ENCODE measurements around the gene BTG4. TPM values are rescaled to one million over a fixed set of nuclear protein-coding genes. Genes with fewer than 3 reads are reported as not detected.

BTG4 gene
- total RNA-seq, 1 donor from 2014 or later, result 0.38 TPM

DNA sequence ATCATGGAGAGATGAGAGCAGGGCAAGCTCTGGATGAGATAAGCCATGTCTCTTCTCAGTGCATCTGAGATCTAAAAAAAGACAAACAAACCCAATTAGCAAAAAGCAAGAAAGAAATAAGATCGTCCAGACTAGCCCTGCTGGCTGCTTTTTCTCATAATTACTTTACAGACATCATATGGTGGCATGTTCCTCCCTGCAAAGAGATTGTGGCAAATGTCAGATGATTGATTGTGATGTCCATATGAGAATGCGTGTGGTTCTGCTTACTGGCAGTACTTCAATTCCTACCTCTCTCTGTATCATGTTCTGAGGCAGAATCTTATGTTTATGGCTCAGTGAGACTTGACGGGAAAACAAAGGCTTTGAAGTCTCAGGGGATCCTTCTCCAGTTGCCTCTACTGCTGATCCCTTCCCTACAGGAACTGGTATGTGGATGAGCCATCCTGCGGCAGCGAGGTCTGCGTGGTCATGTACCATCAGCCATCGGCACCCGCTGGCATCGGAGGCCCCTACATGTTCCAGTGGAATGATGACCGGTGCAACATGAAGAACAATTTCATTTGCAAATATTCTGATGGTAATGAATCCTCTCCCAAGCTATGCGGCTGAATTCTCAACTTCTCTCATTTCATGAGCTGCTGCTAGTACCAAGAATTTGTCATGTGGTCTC lies 37.1 kb upstream of the BTG4 start:
- Histone ChIP-seq H3K36me3 (peaks cover 12% of the 10 kb centered on the region), H3K9me3 (no peaks in the 10 kb centered on the region), H3K27ac (no peak overlapping the region), H3K4me3 (no peak overlapping the region), H3K27me3 (ENCODE audit: low read depth) (no peaks in the 10 kb centered on the region), H3K4me1 (no peaks in the 10 kb centered on the region)
- no peak for ATAC-seq
- intact Hi-C loops (cut with DNase I), result no loop called here
- TF ChIP-seq, protein P1, sequence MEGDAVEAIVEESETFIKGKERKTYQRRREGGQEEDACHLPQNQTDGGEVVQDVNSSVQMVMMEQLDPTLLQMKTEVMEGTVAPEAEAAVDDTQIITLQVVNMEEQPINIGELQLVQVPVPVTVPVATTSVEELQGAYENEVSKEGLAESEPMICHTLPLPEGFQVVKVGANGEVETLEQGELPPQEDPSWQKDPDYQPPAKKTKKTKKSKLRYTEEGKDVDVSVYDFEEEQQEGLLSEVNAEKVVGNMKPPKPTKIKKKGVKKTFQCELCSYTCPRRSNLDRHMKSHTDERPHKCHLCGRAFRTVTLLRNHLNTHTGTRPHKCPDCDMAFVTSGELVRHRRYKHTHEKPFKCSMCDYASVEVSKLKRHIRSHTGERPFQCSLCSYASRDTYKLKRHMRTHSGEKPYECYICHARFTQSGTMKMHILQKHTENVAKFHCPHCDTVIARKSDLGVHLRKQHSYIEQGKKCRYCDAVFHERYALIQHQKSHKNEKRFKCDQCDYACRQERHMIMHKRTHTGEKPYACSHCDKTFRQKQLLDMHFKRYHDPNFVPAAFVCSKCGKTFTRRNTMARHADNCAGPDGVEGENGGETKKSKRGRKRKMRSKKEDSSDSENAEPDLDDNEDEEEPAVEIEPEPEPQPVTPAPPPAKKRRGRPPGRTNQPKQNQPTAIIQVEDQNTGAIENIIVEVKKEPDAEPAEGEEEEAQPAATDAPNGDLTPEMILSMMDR (IDR thresholded peaks at IDR 0.05), result no peak
- no peak for DNase-seq

DNA sequence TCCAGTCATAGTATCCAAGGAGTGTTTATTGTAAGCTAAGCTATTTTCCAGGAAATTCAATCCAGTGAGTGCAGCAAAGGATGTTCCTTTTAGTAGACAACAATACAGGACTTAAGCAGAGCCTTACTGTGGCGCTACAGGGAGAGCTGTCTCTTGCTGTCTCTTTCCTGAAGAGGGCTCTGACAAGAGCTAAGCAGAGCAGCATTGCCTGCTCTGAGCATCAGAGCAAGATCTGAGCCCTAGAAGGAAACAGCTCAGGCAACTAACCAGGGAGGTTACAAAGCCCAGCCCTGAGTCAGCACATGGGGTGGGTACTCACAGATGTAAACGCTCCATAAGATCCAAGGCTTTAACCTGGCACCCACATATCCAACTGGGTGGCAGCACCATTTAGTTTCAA lies 36.3 kb upstream of the BTG4 start:
- Histone ChIP-seq H3K9me3 (no peaks in the 10 kb centered on the region), H3K27ac (no peak overlapping the region), H3K4me1 (no peaks in the 10 kb centered on the region), H3K27me3 (ENCODE audit: low read depth) (no peaks in the 10 kb centered on the region), H3K4me3 (no peak overlapping the region), H3K36me3 (peaks cover 12% of the 10 kb centered on the region)
- no peak for DNase-seq
- intact Hi-C loops (cut with DNase I), result no loop called here
- TF ChIP-seq, protein P1 (IDR thresholded peaks at IDR 0.05), result no peak
- no peak for ATAC-seq

DNA sequence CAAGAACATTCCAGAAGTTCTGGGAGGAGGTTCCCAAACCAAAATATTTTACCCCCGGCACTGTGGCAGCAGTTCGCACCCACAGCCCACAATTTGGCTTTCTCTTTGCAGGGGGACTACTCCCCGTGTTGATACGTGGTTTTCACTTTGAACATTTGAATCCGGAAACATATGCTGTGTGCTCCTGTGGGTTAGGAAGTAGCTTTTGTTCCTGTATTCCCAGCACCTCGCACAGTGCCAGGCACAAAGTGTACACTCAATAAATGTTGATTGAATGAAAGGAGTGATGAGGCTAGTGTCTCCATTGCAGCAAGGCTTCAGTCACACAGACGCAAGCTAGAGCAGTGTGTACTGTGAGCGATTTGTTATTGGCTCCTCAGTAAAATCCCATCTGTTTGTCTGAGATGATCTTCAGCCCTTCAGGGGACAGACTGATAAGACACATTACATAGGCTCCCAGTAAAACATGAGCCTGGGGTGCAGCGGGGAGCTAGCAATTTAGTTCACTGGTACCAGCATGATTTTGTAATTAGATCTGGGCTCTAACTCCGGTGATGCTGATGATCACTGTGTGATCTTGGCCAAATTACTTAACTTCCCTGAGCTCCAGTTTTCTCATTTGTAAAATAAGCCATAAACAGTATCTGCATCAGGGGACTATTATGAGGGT lies 30.6 kb upstream of the BTG4 start:
- intact Hi-C loops (cut with DNase I), result no loop called here
- peaks cover 10% of the 10 kb centered on the region for H3K36me3 ChIP-seq
- ATAC-seq (no peak), DNase-seq (no peak)
- no peak overlapping the region for H3K4me3 ChIP-seq
- TF ChIP-seq, protein P1 (IDR thresholded peaks at IDR 0.05), result no peak
- no peak overlapping the region for H3K27ac ChIP-seq
- H3K4me1 ChIP-seq, result peaks cover 28% of the 10 kb centered on the region
- peaks cover 11% of the 10 kb centered on the region for H3K27me3 ChIP-seq (ENCODE audit: low read depth)
- no peaks in the 10 kb centered on the region for H3K9me3 ChIP-seq

DNA sequence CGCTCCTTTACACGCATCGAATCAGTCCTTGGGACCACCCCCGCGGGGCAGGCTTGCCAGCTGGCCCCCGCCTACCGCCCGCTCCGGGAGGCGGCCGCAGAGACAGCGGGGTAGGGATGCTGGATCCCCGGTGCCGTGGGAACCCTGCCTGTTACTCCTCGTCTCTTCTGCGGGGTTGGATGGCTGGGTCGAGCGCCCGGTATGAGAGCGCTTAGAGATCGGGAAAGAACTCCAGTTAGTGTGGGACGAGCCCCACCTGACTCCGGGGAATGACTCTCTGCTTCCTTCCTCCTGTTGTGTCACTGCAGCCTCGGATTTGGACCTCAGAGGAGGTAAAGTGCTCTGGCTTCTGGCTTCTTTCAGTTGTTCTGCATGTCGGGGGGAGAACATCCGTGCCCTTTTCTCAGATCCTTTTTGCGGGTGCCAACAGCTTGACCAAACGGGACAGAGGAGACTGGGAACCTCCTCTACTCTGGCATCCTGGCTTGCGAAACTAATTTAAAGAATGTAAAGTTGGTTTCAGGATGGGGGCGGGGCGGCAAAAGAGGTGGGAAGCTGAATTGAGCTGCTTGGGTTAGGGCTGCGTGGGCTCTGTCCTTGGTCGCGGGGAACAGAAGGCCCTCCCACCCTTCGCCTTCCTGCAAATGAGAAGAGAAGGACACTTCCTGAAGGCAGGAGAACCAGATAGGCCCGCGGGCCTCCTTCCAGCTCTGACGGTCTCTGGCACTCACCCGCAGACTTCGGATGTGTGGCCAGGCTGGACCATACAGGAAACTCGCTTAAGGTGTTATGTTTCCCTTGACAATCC lies 29.3 kb upstream of the BTG4 start:
- intact Hi-C loops (cut with DNase I), result no loop called here
- Histone ChIP-seq H3K4me3 (peak overlapping the region; percentile 71), H3K4me1 (peaks cover 28% of the 10 kb centered on the region), H3K9me3 (no peaks in the 10 kb centered on the region), H3K27me3 (ENCODE audit: low read depth) (peaks cover 11% of the 10 kb centered on the region), H3K36me3 (peaks cover 4% of the 10 kb centered on the region), H3K27ac (peak overlapping the region; percentile 78)
- TF ChIP-seq, protein P1 (IDR thresholded peaks at IDR 0.05), result no peak
- DNase-seq, result peak; percentile 60
- peak; percentile 68 to 73 for ATAC-seq

DNA sequence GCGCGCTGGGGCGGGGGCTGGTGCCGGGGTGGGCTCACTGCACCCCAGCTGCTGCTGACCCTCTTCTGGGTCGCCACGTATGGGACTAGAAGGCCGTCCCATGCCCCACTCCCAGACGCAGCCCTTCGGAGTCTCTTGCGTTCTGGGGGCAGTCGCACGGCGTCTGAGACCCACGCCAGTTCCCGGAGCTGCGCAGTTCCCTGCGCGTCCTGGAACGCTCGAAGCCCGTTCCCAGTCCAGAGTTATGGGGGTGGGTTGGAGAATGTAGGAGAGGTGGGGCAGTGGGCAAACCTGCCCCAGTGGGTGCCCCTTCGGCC lies 28.7 kb upstream of the BTG4 start:
- intact Hi-C loops (cut with DNase I), result no loop called here
- Histone ChIP-seq H3K36me3 (no peaks in the 10 kb centered on the region), H3K4me1 (peaks cover 28% of the 10 kb centered on the region), H3K4me3 (peak overlapping the region; percentile 71), H3K27ac (peak overlapping the region; percentile 78), H3K9me3 (no peaks in the 10 kb centered on the region), H3K27me3 (ENCODE audit: low read depth) (peaks cover 11% of the 10 kb centered on the region)
- TF ChIP-seq, protein P1 (IDR thresholded peaks at IDR 0.05), result no peak
- DNase-seq (no peak), ATAC-seq (peak; percentile 54 to 62)

Data from lower lobe of right lung (tissue), 2 donors.